Right atrium auricular region (tissue), 2 donors: ENCODE measurements around the gene TMEM229A. TPM values are rescaled to one million over a fixed set of nuclear protein-coding genes. Genes with fewer than 3 reads are reported as not detected.
A peak's percentile ranks its signal among the peaks of the same experiment; 100 is the strongest.

Experiments
- DNase-seq: peaks from one replicate; pipeline ENCODE4 v3.0.0-alpha.2; 2019; ENCODE audit warnings: low spot score
- H3K27ac ChIP-seq, 2 donors: fragments of 200-600 bp; sonication (generic); 1 replicate in 1 of 2; 2 replicates in 1 of 2; pipeline ENCODE4 v1.5.1; 2016 to 2019
- H3K27me3 ChIP-seq, 2 donors: fragments of 200-600 bp; sonication (generic); one replicate each; pipeline versions ENCODE4 v1.5.1 to v1.6.0; 2017 to 2019
- H3K36me3 ChIP-seq: fragments of 200-600 bp; sonication (generic); one replicate; pipeline ENCODE4 v1.5.1; 2016
- H3K4me1 ChIP-seq, 2 donors: fragments of 200-600 bp; sonication (generic); one replicate each; pipeline versions ENCODE4 v1.5.1 to v1.6.0; 2017 to 2019
- H3K4me3 ChIP-seq, 2 donors: fragments of 200-600 bp; sonication (generic); 1 replicate in 1 of 2; 2 replicates in 1 of 2; pipeline ENCODE4 v1.5.1; 2017 to 2019; ENCODE audit warnings: mild to moderate bottlenecking in 1 of 2, moderate library complexity in 1 of 2
- H3K9me3 ChIP-seq, 2 donors: fragments of 200-600 bp; sonication (generic); one replicate each; pipeline ENCODE4 v1.5.1; 2019
- CTCF ChIP-seq, 2 donors: fragments of 200-600 bp; sonication (generic); IDR thresholded peaks; one replicate each; pipeline ENCODE4 v1.5.1; 2019; ENCODE audit warnings: antibody characterized with exemption in 2 of 2
- total RNA-seq, 2 donors: library from RNA; depleted of rRNA; stranded (reverse); fragments of >200 nt; gene quantifications; one replicate each; pipeline ENCODE4 v1.1.0, GENCODE V29; 2016

TMEM229A gene
- total RNA-seq, 2 donors from 2014 or later: 0.59 to 1.1 TPM

GRCh38 chr7:124072603-124073309 is 39.9 kb upstream of the TMEM229A start:
- no peaks in the 10 kb centered on the region for H3K4me1 ChIP-seq
- H3K27ac ChIP-seq: peak overlapping the region in 1 of 2 donors; percentile 59
- no peak for TF ChIP-seq CTCF (IDR thresholded peaks at IDR 0.05)
- DNase-seq: no peak
- H3K36me3 ChIP-seq: no peaks in the 10 kb centered on the region
- H3K4me3 ChIP-seq: no peak overlapping the region
- H3K27me3 ChIP-seq: no peaks in the 10 kb centered on the region
- H3K9me3 ChIP-seq: no peaks in the 10 kb centered on the region

GRCh38 chr7:124071843-124072242 is 39.0 kb upstream of the TMEM229A start:
- TF ChIP-seq CTCF (IDR thresholded peaks at IDR 0.05): no peak
- no peaks in the 10 kb centered on the region for H3K27me3 ChIP-seq
- H3K9me3 ChIP-seq: no peaks in the 10 kb centered on the region
- H3K4me3 ChIP-seq: no peak overlapping the region
- H3K27ac ChIP-seq: no peak overlapping the region
- H3K36me3 ChIP-seq: no peaks in the 10 kb centered on the region
- no peak for DNase-seq
- H3K4me1 ChIP-seq: no peaks in the 10 kb centered on the region

- Histone ChIP-seq H3K4me1 (no peaks in the 10 kb centered on the region), H3K36me3 (no peaks in the 10 kb centered on the region), H3K4me3 (no peak overlapping the region), H3K9me3 (no peaks in the 10 kb centered on the region), H3K27me3 (no peaks in the 10 kb centered on the region), H3K27ac (no peak overlapping the region)
- no peak for DNase-seq
- no peak for TF ChIP-seq CTCF (IDR thresholded peaks at IDR 0.05)
Measured at GRCh38 chr7:124062171-124062570, 29.3 kb upstream of the TMEM229A start.

GRCh38 chr7:124060528-124060927 is 27.7 kb upstream of the TMEM229A start:
- Histone ChIP-seq H3K36me3 (no peaks in the 10 kb centered on the region), H3K27me3 (no peaks in the 10 kb centered on the region), H3K4me3 (no peak overlapping the region), H3K4me1 (no peaks in the 10 kb centered on the region), H3K9me3 (no peaks in the 10 kb centered on the region), H3K27ac (no peak overlapping the region)
- no peak for DNase-seq
- no peak for TF ChIP-seq CTCF (IDR thresholded peaks at IDR 0.05)

GRCh38 chr7:124059375-124059774 is 26.5 kb upstream of the TMEM229A start:
- DNase-seq: no peak
- no peak overlapping the region for H3K27ac ChIP-seq
- no peaks in the 10 kb centered on the region for H3K36me3 ChIP-seq
- H3K4me1 ChIP-seq: no peaks in the 10 kb centered on the region
- H3K9me3 ChIP-seq: no peaks in the 10 kb centered on the region
- no peak for TF ChIP-seq CTCF (IDR thresholded peaks at IDR 0.05)
- no peak overlapping the region for H3K4me3 ChIP-seq
- no peaks in the 10 kb centered on the region for H3K27me3 ChIP-seq

GRCh38 chr7:124058515-124058914 is 25.6 kb upstream of the TMEM229A start:
- no peak for TF ChIP-seq CTCF (IDR thresholded peaks at IDR 0.05)
- DNase-seq: no peak
- Histone ChIP-seq H3K27ac (no peak overlapping the region), H3K4me1 (no peaks in the 10 kb centered on the region), H3K4me3 (no peak overlapping the region), H3K36me3 (no peaks in the 10 kb centered on the region), H3K9me3 (no peaks in the 10 kb centered on the region), H3K27me3 (no peaks in the 10 kb centered on the region)
